ENCODE results near the gene CCDC12. TPM values are rescaled to one million over a fixed set of nuclear protein-coding genes. Genes with fewer than 3 reads are reported as not detected.

Gene CCDC12
- total RNA-seq, 1 experiment from 2014 or later: 52.7 TPM

GRCh38 chr3:46922426-46922825 lies 54.1 kb downstream of the CCDC12 start:
- no peak overlapping the region for H3K4me3 Mint-ChIP-seq (ENCODE audit: unreplicated experiment)
- H3K4me1 Mint-ChIP-seq (ENCODE audit: low read depth, unreplicated experiment): no peaks in the 10 kb centered on the region
- DNase-seq: peak in 1 of 2 experiments; percentile 9
- intact Hi-C loops (cut with micrococcal nuclease; ENCODE audit: unreplicated experiment): no loop called here
- no peak overlapping the region for H3K27ac Mint-ChIP-seq (ENCODE audit: unreplicated experiment)
- POLR2A ChIA-PET: no interaction called here
- CTCF ChIA-PET: interaction anchor here (0.6 to 2.0 kb wide), 3 partner anchors 13 to 290 kb away, joined by 3 to 8 read pairs (median 7); no protein-coding TSS in a partner anchor
- TF ChIP-seq CTCF (IDR thresholded peaks at IDR 0.05; ENCODE audit: insufficient read depth in 1 of 2, low read depth in 1 of 2, low read length in 1 of 2, severe bottlenecking in 1 of 2, unreplicated experiment in 1 of 2): no peak
- Histone ChIP-seq H3K27me3 (replicated peaks; ENCODE audit: control insufficient read depth, insufficient read depth, low read length) (no peaks in the 10 kb centered on the region), H3K4me3 (ENCODE audit: low read depth, low read length) (no peak overlapping the region), H3K9me3 (no peaks in the 10 kb centered on the region), H3K4me1 (0 out of 2 replicates have a peak, but pooled peaks cover 4% of the 10 kb centered on the region), H3K36me3 (ENCODE audit: control insufficient read depth, insufficient read depth, low read length) (peaks cover 12% of the 10 kb centered on the region)
- H3K9me3 Mint-ChIP-seq (ENCODE audit: unreplicated experiment): no peaks in the 10 kb centered on the region
- H3K27me3 Mint-ChIP-seq (ENCODE audit: insufficient read depth, unreplicated experiment): no peaks in the 10 kb centered on the region
- BruUV-seq (replicated peaks): no TSS peak
- H3K36me3 Mint-ChIP-seq (ENCODE audit: insufficient read depth, unreplicated experiment): peaks cover 70% of the 10 kb centered on the region

- Histone ChIP-seq H3K4me1 (0 out of 2 replicates have a peak, but pooled peaks cover 4% of the 10 kb centered on the region), H3K4me3 (ENCODE audit: low read depth, low read length) (no peak overlapping the region), H3K36me3 (ENCODE audit: control insufficient read depth, insufficient read depth, low read length) (peaks cover 12% of the 10 kb centered on the region), H3K9me3 (no peaks in the 10 kb centered on the region), H3K27me3 (replicated peaks; ENCODE audit: control insufficient read depth, insufficient read depth, low read length) (no peaks in the 10 kb centered on the region)
- Mint-ChIP-seq H3K9me3 (ENCODE audit: unreplicated experiment) (no peaks in the 10 kb centered on the region), H3K27me3 (ENCODE audit: insufficient read depth, unreplicated experiment) (no peaks in the 10 kb centered on the region), H3K27ac (ENCODE audit: unreplicated experiment) (no peak overlapping the region), H3K4me3 (ENCODE audit: unreplicated experiment) (no peak overlapping the region), H3K4me1 (ENCODE audit: low read depth, unreplicated experiment) (no peaks in the 10 kb centered on the region), H3K36me3 (ENCODE audit: insufficient read depth, unreplicated experiment) (peaks cover 69% of the 10 kb centered on the region)
- ChIA-PET POLR2A (no interaction called here), CTCF (interaction anchor here (1.4 kb wide), 1 partner anchor 14 kb away, joined by 7 read pairs; no protein-coding TSS in a partner anchor)
- no peak for TF ChIP-seq CTCF (IDR thresholded peaks at IDR 0.05; ENCODE audit: insufficient read depth in 1 of 2, low read depth in 1 of 2, low read length in 1 of 2, severe bottlenecking in 1 of 2, unreplicated experiment in 1 of 2)
- no peak for DNase-seq
- intact Hi-C loops (cut with micrococcal nuclease; ENCODE audit: unreplicated experiment): no loop called here
- TSS peak; percentile 76 for BruUV-seq (replicated peaks)
These were observed 54.7 kb downstream of the CCDC12 start for GRCh38 chr3:46921871-46922271.

GRCh38 chr3:46921041-46921440 lies 55.5 kb downstream of the CCDC12 start:
- CTCF ChIA-PET: no interaction called here
- Mint-ChIP-seq H3K36me3 (ENCODE audit: insufficient read depth, unreplicated experiment) (peaks cover 71% of the 10 kb centered on the region), H3K27ac (ENCODE audit: unreplicated experiment) (no peak overlapping the region), H3K27me3 (ENCODE audit: insufficient read depth, unreplicated experiment) (no peaks in the 10 kb centered on the region), H3K4me3 (ENCODE audit: unreplicated experiment) (no peak overlapping the region), H3K4me1 (ENCODE audit: low read depth, unreplicated experiment) (no peaks in the 10 kb centered on the region), H3K9me3 (ENCODE audit: unreplicated experiment) (no peaks in the 10 kb centered on the region)
- peak in 1 of 2 experiments; percentile 18 for DNase-seq
- TF ChIP-seq CTCF (IDR thresholded peaks at IDR 0.05; ENCODE audit: insufficient read depth in 1 of 2, low read depth in 1 of 2, low read length in 1 of 2, severe bottlenecking in 1 of 2, unreplicated experiment in 1 of 2): no peak
- intact Hi-C loops (cut with micrococcal nuclease; ENCODE audit: unreplicated experiment): no loop called here
- H3K9me3 ChIP-seq: no peaks in the 10 kb centered on the region
- no peak overlapping the region for H3K4me3 ChIP-seq (ENCODE audit: low read depth, low read length)
- no peaks in the 10 kb centered on the region for H3K27me3 ChIP-seq (replicated peaks; ENCODE audit: control insufficient read depth, insufficient read depth, low read length)
- H3K4me1 ChIP-seq: no peaks in the 10 kb centered on the region
- BruUV-seq (replicated peaks): no TSS peak
- peaks cover 8% of the 10 kb centered on the region for H3K36me3 ChIP-seq (ENCODE audit: control insufficient read depth, insufficient read depth, low read length)
- POLR2A ChIA-PET: no interaction called here
